Retinal pigment epithelial cell (primary cell): ENCODE measurements around the gene PCDHGB2.
"Not testable (repeated sequence)": the region's sequence is repeated elsewhere in the genome, so short reads cannot be mapped to it uniquely, and the experiment has no call there.

Experiments used
- DNase-seq: peaks from one replicate; pipeline ENCODE4 v3.0.0-alpha.2; 2010; ENCODE audit warnings: low read depth
- H3K4me3 ChIP-seq: 2 replicates; pipeline ENCODE4 v1.5.1; 2011; ENCODE audit warnings: mild to moderate bottlenecking, low read length, control low read depth, moderate library complexity
- CTCF ChIP-seq: conservative IDR thresholded peaks from 2 replicates; pipeline ENCODE4 v1.5.1; 2011; ENCODE audit warnings: low read depth, low read length, control low read depth, inconsistent platforms

PCDHGB2 gene

GRCh38 chr5:141343242-141343952, 16.4 kb upstream of the PCDHGB2 start, which contains the start of gene PCDHGA3:
Gene PCDHGA3, plus strand, starts transcription at chr5:141343829. Its CDS starts 205 bp downstream, at chr5:141344034.
- TF ChIP-seq CTCF: peak; percentile 46
- peak within 1 kb of the TSS; percentile 37 for H3K4me3 ChIP-seq
- no peak for DNase-seq

GRCh38 chr5:141343953-141344463, 15.8 kb upstream of the PCDHGB2 start:
- peak overlapping the region; percentile 37 for H3K4me3 ChIP-seq
- TF ChIP-seq CTCF: no peak
- no peak for DNase-seq

GRCh38 chr5:141345327-141345726, 14.5 kb upstream of the PCDHGB2 start:
- DNase-seq: no peak
- no peak overlapping the region for H3K4me3 ChIP-seq
- no peak for TF ChIP-seq CTCF

- not testable (repeated sequence) for H3K4me3 ChIP-seq, DNase-seq
These were observed 13.8 kb upstream of the PCDHGB2 start for GRCh38 chr5:141346017-141346416.

- peak within 1 kb of the TSS; percentile 26 for H3K4me3 ChIP-seq
- peak; percentile 50 for TF ChIP-seq CTCF
- no peak for DNase-seq
These were observed 9.7 kb upstream of the PCDHGB2 start, which contains the start of gene PCDHGB1 for GRCh38 chr5:141349917-141350619. Gene PCDHGB1, plus strand, starts transcription at chr5:141350099. Its CDS starts 162 bp downstream, at chr5:141350261.

DNA sequence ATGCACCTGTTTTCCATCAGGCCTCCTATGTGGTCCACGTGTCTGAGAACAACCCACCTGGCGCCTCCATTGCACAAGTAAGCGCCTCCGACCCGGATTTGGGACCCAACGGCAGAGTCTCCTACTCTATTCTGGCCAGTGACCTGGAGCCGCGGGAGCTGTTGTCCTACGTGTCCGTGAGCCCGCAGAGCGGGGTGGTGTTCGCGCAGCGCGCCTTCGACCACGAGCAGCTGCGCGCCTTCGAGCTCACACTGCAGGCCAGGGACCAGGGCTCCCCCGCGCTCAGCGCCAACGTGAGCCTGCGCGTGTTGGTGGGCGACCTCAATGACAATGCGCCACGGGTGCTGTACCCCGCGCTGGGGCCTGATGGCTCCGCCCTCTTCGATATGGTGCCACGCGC, 8.2 kb upstream of the PCDHGB2 start:
- TF ChIP-seq CTCF: no peak
- H3K4me3 ChIP-seq: no peak overlapping the region
- no peak for DNase-seq

DNA sequence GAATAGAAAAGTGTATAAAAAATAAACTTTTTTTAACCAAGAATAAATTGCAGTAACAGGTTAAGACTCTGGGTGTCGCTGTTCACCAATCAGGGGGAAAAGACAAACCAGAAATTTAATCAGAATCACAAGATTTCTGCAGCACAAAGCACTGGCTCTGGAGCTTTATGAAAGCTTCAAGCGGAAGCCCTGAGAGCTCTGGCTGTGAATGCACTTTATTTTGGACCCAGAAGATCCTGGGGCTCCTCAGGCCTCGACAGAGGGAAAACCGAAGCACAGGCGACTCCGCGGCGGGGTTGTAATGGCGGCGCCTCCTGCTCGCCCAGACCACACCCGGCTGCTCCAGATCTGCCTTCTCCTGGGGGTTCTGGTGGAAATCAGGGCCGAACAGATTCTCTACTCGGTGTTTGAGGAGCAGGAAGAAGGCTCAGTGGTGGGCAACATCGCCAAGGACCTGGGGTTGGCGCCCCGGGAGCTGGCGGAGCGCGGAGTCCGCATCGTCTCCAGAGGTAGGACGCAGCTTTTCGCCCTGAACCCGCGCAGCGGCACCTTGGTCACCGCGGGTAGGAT, 4.8 kb upstream of the PCDHGB2 start, which contains the start of gene PCDHGA4:
Gene PCDHGA4, plus strand, starts transcription at position 122 of the 570 bp plus-strand sequence. Its CDS starts 87 bp downstream, at position 209.
- peak; percentile 35 for TF ChIP-seq CTCF
- H3K4me3 ChIP-seq: peak within 1 kb of the TSS; percentile 14
- no peak for DNase-seq
